Activated CD8-positive, alpha-beta T cell treated with anti-CD3 and anti-CD28 coated beads for 36 hours (primary cell): Measurements from ENCODE around the gene SEMA4D. TPM values are rescaled to one million over a fixed set of nuclear protein-coding genes. Genes with fewer than 3 reads are reported as not detected.

ENCODE experiments used
- ATAC-seq: fragments of 200-7000 bp; cut with Tn5 transposase; one replicate; pipeline ENCODE4 v1.10.0; 2021; ENCODE audit warnings: mild to moderate bottlenecking, moderate library complexity
- CTCF ChIA-PET: fragments of 350-600 bp; sonication (Branson Sonifier 250); formaldehyde crosslinking; loops from one replicate; lab custom pipeline; 2021; ENCODE audit warnings: antibody characterized with exemption; lab: Charles Lee
- POLR2A ChIA-PET: fragments of 350-600 bp; sonication (Branson Sonifier 250); formaldehyde crosslinking; loops from one replicate; lab custom pipeline; 2021; ENCODE audit warnings: antibody characterized with exemption; lab: Charles Lee
- DNase-seq: peaks from one replicate; pipeline ENCODE4 v3.0.0-alpha.2; 2020
- H3K27ac Mint-ChIP-seq: one replicate; pipeline ENCODE4 v1.8.0; 2021; ENCODE audit warnings: mild to moderate bottlenecking, mixed read lengths
- H3K27me3 Mint-ChIP-seq: one replicate; pipeline ENCODE4 v1.8.0; 2021; ENCODE audit warnings: mixed read lengths
- H3K36me3 Mint-ChIP-seq: one replicate; pipeline ENCODE4 v1.8.0; 2021; ENCODE audit warnings: low read depth, mixed read lengths
- H3K4me1 Mint-ChIP-seq: one replicate; pipeline ENCODE4 v1.8.0; 2021; ENCODE audit warnings: low read depth, mixed read lengths
- H3K4me3 Mint-ChIP-seq: one replicate; pipeline ENCODE4 v1.8.0; 2021; ENCODE audit warnings: mild to moderate bottlenecking, moderate library complexity, mixed read lengths
- H3K9me3 Mint-ChIP-seq: one replicate; pipeline ENCODE4 v1.8.0; 2021; ENCODE audit warnings: mixed read lengths
- intact Hi-C: fragments of 100-400 bp; cut with micrococcal nuclease; formaldehyde crosslinking; loops from one replicate; pipeline ENCODE4 v1.10.0; 2022
- total RNA-seq, 2 experiments: library from RNA; stranded (reverse); gene quantifications; one replicate each; pipeline ENCODE4 v1.2.3, GENCODE V29; 2021
- TF ChIP-seq, protein P1 (sequence below): fragments of 200-600 bp; IDR thresholded peaks from one replicate; pipeline ENCODE4 v1.8.0; 2022; ENCODE audit warnings: antibody characterized with exemption, mild to moderate bottlenecking

The SEMA4D gene
- total RNA-seq, 2 experiments from 2014 or later: 290 to 317 TPM

DNA sequence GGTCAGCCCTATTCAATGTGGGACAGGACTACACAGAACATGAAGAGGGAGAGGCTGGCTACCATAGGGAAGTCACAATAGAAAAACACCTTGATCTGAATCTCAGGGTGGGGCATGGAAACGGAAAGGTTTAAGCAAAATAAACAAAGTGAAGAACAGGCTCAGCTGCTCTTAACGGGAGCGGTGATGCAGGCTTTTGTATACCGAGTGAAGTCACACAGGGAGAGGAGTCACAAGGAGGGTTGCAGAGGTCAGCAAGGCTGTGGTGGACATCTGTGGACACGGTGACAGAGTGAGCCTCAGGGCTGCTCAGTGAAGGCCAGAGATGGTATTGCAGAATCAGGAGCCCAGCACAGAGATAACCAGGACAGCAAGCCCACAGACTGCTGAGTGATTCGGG, 30.6 kb upstream of the SEMA4D start:
- intact Hi-C loops: no loop called here
- Mint-ChIP-seq H3K4me1 (peaks cover 97% of the 10 kb centered on the region), H3K27ac (peak overlapping the region; percentile 80), H3K9me3 (peaks cover 13% of the 10 kb centered on the region), H3K36me3 (peaks cover 5% of the 10 kb centered on the region), H3K27me3 (no peaks in the 10 kb centered on the region), H3K4me3 (no peak overlapping the region)
- no peak for ATAC-seq
- TF ChIP-seq, protein P1, sequence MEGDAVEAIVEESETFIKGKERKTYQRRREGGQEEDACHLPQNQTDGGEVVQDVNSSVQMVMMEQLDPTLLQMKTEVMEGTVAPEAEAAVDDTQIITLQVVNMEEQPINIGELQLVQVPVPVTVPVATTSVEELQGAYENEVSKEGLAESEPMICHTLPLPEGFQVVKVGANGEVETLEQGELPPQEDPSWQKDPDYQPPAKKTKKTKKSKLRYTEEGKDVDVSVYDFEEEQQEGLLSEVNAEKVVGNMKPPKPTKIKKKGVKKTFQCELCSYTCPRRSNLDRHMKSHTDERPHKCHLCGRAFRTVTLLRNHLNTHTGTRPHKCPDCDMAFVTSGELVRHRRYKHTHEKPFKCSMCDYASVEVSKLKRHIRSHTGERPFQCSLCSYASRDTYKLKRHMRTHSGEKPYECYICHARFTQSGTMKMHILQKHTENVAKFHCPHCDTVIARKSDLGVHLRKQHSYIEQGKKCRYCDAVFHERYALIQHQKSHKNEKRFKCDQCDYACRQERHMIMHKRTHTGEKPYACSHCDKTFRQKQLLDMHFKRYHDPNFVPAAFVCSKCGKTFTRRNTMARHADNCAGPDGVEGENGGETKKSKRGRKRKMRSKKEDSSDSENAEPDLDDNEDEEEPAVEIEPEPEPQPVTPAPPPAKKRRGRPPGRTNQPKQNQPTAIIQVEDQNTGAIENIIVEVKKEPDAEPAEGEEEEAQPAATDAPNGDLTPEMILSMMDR: no peak
- no peak for DNase-seq
- ChIA-PET POLR2A (interaction anchor here (0.9 to 3.4 kb wide), 4 partner anchors 27 to 88 kb away, joined by 3 to 15 read pairs (median 6); no protein-coding TSS in a partner anchor), CTCF (interaction anchor here (1.0 to 6.7 kb wide), 6 partner anchors 8 to 105 kb away, joined by 3 to 51 read pairs (median 6); no protein-coding TSS in a partner anchor)

DNA sequence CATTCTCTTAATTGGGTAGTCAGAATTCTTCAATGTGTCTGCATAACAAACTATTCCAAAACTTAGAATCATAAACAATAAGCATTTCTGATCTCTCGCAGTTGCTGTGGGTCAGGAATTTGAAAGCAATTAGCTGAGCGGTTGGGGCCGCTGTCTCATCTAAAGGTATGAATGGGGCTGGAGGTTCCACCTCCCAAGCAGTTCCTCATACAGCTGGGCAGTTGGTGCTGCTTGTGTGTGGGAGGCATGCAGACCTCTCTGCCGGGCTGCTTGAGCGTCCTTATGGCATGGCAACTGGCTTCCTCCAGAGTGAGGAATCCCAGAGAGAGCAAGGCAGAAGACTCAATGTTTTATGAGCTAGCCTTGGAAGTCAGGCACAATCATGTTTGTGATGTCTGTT, 30.2 kb upstream of the SEMA4D start:
- Mint-ChIP-seq H3K4me3 (no peak overlapping the region), H3K27me3 (no peaks in the 10 kb centered on the region), H3K36me3 (peaks cover 5% of the 10 kb centered on the region), H3K9me3 (peaks cover 13% of the 10 kb centered on the region), H3K4me1 (peaks cover 97% of the 10 kb centered on the region), H3K27ac (peak overlapping the region; percentile 80)
- ChIA-PET POLR2A (interaction anchor here (0.6 to 3.4 kb wide), 4 partner anchors 26 to 122 kb away, joined by 3 to 15 read pairs (median 6); no protein-coding TSS in a partner anchor), CTCF (interaction anchor here (1.0 to 6.7 kb wide), 5 partner anchors 8 to 21 kb away, joined by 3 to 51 read pairs (median 7); no protein-coding TSS in a partner anchor)
- TF ChIP-seq, protein P1: no peak
- intact Hi-C loops: no loop called here
- no peak for ATAC-seq
- DNase-seq: no peak

DNA sequence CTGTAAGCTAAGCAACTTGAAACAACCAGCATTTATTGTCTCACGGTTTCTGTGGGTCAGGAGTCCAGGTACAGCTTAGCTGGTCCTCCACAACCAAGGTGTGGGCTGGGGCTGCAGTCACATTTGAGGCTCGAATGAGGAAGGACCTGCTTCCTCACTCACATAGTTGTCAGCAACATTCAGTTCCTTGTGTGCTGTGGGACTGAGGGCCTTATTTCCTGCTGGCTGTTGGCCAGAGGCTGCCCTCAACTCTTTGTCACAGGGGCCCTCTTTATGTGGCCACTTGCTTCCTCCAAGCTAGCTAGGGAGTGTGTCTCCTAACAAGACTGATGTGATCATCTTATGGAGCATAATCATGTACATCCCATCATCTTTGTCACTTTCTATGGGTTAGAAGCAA, 29.2 kb upstream of the SEMA4D start:
- H3K36me3 Mint-ChIP-seq: peaks cover 5% of the 10 kb centered on the region
- no peak overlapping the region for H3K4me3 Mint-ChIP-seq
- CTCF ChIA-PET: interaction anchor here (1.8 to 6.7 kb wide), 3 partner anchors 9 to 22 kb away, joined by 4 to 51 read pairs (median 7); no protein-coding TSS in a partner anchor
- POLR2A ChIA-PET: interaction anchor here (2.2 to 3.4 kb wide), 3 partner anchors 9 to 48 kb away, joined by 10 to 15 read pairs (median 10); no protein-coding TSS in a partner anchor
- no peak for DNase-seq
- no peak for ATAC-seq
- H3K27ac Mint-ChIP-seq: peak overlapping the region; percentile 58
- H3K9me3 Mint-ChIP-seq: peaks cover 13% of the 10 kb centered on the region
- no peaks in the 10 kb centered on the region for H3K27me3 Mint-ChIP-seq
- intact Hi-C loops: no loop called here
- peaks cover 96% of the 10 kb centered on the region for H3K4me1 Mint-ChIP-seq
- TF ChIP-seq, protein P1: no peak

DNA sequence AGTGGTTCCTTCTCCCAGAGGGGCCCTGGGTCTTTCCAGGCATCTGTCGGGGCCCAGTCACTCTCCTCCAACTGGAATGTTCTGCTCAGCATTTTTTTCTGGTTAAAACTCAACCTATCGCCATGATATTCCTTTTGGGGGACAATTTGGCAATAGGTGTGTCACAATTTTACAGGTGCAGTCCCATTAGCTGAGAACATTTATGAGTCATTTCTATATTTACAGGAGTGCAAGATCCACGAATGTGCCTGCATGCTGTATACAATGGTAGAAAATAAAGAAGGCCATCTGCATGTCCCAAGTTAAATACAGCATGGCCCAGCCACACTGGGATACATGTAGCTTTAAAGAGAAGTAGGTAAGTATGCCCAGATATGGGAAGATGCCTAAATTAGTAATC, 28.8 kb upstream of the SEMA4D start:
- no peaks in the 10 kb centered on the region for H3K27me3 Mint-ChIP-seq
- no peak overlapping the region for H3K27ac Mint-ChIP-seq
- H3K4me3 Mint-ChIP-seq: no peak overlapping the region
- CTCF ChIA-PET: interaction anchor here (1.8 to 6.7 kb wide), 3 partner anchors 10 to 22 kb away, joined by 4 to 51 read pairs (median 7); no protein-coding TSS in a partner anchor
- intact Hi-C loops: no loop called here
- DNase-seq (no peak), ATAC-seq (no peak)
- peaks cover 13% of the 10 kb centered on the region for H3K9me3 Mint-ChIP-seq
- peaks cover 5% of the 10 kb centered on the region for H3K36me3 Mint-ChIP-seq
- TF ChIP-seq, protein P1: no peak
- POLR2A ChIA-PET: interaction anchor here (0.9 to 3.4 kb wide), 4 partner anchors 9 to 48 kb away, joined by 3 to 15 read pairs (median 10); no protein-coding TSS in a partner anchor
- peaks cover 93% of the 10 kb centered on the region for H3K4me1 Mint-ChIP-seq
